ENCODE measurements around the gene ANO7.

ANO7 gene

DNA sequence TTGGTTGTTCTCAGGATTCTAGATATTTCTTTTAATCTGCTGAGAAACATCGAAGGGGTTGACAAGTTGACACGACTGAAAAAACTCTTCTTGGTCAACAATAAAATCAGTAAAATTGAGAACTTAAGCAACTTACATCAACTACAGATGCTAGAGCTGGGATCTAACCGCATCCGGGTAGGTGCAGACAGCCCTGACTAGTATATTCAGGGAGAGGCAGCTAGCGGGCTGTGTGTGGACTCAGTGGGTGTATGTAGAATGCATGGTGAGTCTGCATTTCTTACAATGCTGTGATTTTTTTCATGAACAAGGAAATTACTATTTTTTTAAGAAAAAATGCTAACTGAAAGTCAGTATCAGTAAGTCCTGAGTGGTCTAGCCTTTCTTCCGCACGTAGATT is 28.2 kb upstream of the ANO7 start:
- no peak for TF ChIP-seq ESRRG (CRISPR knock-in tag; IDR thresholded peaks at IDR 0.05)
- no peak for TF ChIP-seq SNAI2 (CRISPR knock-in tag; IDR thresholded peaks at IDR 0.05)
- TF ChIP-seq, protein P1, sequence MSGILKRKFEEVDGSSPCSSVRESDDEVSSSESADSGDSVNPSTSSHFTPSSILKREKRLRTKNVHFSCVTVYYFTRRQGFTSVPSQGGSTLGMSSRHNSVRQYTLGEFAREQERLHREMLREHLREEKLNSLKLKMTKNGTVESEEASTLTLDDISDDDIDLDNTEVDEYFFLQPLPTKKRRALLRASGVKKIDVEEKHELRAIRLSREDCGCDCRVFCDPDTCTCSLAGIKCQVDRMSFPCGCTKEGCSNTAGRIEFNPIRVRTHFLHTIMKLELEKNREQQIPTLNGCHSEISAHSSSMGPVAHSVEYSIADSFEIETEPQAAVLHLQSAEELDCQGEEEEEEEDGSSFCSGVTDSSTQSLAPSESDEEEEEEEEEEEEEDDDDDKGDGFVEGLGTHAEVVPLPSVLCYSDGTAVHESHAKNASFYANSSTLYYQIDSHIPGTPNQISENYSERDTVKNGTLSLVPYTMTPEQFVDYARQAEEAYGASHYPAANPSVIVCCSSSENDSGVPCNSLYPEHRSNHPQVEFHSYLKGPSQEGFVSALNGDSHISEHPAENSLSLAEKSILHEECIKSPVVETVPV (CRISPR knock-in tag; IDR thresholded peaks at IDR 0.05): no peak
- TF ChIP-seq PPARA (CRISPR knock-in tag; IDR thresholded peaks at IDR 0.05; ENCODE audit: borderline replicate concordance): no peak
- TF ChIP-seq ARNTL (CRISPR knock-in tag; IDR thresholded peaks at IDR 0.05; ENCODE audit: borderline replicate concordance, low read depth): no peak
- TF ChIP-seq ZNF8 (CRISPR knock-in tag; IDR thresholded peaks at IDR 0.05): no peak
- TF ChIP-seq POU6F1 (CRISPR knock-in tag; IDR thresholded peaks at IDR 0.05; ENCODE audit: borderline replicate concordance, low read depth): no peak
- no peak for TF ChIP-seq ZFP3 (CRISPR knock-in tag; IDR thresholded peaks at IDR 0.05)
- TF ChIP-seq, protein P2, sequence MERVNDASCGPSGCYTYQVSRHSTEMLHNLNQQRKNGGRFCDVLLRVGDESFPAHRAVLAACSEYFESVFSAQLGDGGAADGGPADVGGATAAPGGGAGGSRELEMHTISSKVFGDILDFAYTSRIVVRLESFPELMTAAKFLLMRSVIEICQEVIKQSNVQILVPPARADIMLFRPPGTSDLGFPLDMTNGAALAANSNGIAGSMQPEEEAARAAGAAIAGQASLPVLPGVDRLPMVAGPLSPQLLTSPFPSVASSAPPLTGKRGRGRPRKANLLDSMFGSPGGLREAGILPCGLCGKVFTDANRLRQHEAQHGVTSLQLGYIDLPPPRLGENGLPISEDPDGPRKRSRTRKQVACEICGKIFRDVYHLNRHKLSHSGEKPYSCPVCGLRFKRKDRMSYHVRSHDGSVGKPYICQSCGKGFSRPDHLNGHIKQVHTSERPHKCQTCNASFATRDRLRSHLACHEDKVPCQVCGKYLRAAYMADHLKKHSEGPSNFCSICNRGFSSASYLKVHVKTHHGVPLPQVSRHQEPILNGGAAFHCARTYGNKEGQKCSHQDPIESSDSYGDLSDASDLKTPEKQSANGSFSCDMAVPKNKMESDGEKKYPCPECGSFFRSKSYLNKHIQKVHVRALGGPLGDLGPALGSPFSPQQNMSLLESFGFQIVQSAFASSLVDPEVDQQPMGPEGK (CRISPR knock-in tag; IDR thresholded peaks at IDR 0.05; ENCODE audit: borderline replicate concordance): no peak
- no peak for TF ChIP-seq ZNF70 (CRISPR knock-in tag; IDR thresholded peaks at IDR 0.05)
- no peak for ATAC-seq

DNA sequence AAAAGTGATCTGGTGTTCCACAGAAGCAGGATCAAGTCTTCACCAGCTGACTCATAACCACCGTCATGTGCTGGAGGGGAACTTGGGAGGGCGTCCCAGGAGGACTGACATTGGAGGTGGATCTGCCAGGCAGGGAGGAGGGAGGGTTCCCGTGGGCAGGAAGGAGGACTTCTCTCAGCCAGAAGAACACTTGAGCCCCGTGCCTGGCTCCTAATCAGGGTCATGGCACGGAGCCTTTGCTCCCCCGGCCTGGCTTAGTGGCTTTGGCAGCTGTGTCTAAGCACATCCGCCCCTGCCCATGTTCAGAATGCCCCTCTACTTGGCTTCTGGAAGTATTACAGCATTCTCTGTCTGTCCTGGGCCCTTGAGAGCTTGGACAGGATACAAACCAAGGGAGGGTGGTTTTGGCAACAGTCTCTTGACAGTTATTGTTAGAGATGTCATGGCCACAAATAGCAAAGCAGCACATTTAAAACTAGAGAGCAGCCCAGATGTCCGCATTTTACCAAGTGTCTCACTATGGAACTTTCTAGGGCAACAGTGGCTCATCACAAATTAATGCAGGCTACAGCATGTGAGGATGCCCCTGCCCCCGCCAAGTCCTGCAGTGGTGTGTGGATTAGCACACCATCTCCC is 26.7 kb upstream of the ANO7 start:
- no peak for TF ChIP-seq RARB (CRISPR knock-in tag; IDR thresholded peaks at IDR 0.05)
- no peak for TF ChIP-seq POU6F1 (CRISPR knock-in tag; IDR thresholded peaks at IDR 0.05; ENCODE audit: borderline replicate concordance, low read depth)
- TF ChIP-seq, protein P2 (CRISPR knock-in tag; IDR thresholded peaks at IDR 0.05; ENCODE audit: borderline replicate concordance): no peak
- ATAC-seq: peak; percentile 56

DNA sequence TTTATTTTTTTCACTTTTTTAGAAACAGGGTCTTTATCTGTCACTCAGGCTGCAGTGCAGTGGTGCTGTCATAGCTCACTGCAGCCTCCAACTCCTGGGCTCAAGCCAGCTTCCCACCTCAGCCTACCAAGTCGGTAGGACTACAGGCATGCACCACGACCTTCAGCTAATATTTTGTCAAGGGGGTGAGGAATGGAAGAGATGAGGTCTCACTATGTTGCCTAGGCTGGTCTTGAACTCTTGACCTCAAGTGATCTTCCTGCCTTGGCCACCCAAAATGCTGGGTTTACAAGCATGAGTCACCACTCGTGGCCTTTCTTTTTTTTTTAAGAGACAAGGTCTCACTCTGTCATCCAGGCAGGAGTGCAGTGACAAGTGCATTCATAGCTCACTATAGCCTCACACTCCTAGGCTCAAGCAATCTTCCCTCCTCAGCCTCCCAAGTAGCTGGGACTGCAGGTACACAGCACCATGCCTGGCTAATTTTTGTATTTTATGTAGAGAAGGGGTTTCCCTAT is 24.8 kb upstream of the ANO7 start:
- no peak for ATAC-seq
- TF ChIP-seq POU6F1 (CRISPR knock-in tag; IDR thresholded peaks at IDR 0.05; ENCODE audit: borderline replicate concordance, low read depth) (no peak), RARB (CRISPR knock-in tag; IDR thresholded peaks at IDR 0.05) (no peak), PPARA (CRISPR knock-in tag; IDR thresholded peaks at IDR 0.05; ENCODE audit: borderline replicate concordance) (no peak), ZFP30 (CRISPR knock-in tag; IDR thresholded peaks at IDR 0.05) (no peak), ISL1 (CRISPR knock-in tag; IDR thresholded peaks at IDR 0.05) (no peak), TCF4 (CRISPR knock-in tag; IDR thresholded peaks at IDR 0.05; ENCODE audit: borderline replicate concordance) (no peak), ZNF8 (CRISPR knock-in tag; IDR thresholded peaks at IDR 0.05) (no peak), SNAI2 (CRISPR knock-in tag; IDR thresholded peaks at IDR 0.05) (no peak), ESRRG (CRISPR knock-in tag; IDR thresholded peaks at IDR 0.05) (no peak), OSR1 (CRISPR knock-in tag; IDR thresholded peaks at IDR 0.05) (no peak), ZNF565 (CRISPR knock-in tag; conservative IDR thresholded peaks at IDR 0.05; ENCODE audit: low read depth) (no peak), TOX (CRISPR knock-in tag; IDR thresholded peaks at IDR 0.05; ENCODE audit: borderline replicate concordance) (no peak), ZFP3 (CRISPR knock-in tag; IDR thresholded peaks at IDR 0.05) (no peak), BACH2 (CRISPR knock-in tag; IDR thresholded peaks at IDR 0.05; ENCODE audit: borderline replicate concordance) (no peak), ARNTL (CRISPR knock-in tag; IDR thresholded peaks at IDR 0.05; ENCODE audit: borderline replicate concordance, low read depth) (no peak)
- TF ChIP-seq, protein P3, sequence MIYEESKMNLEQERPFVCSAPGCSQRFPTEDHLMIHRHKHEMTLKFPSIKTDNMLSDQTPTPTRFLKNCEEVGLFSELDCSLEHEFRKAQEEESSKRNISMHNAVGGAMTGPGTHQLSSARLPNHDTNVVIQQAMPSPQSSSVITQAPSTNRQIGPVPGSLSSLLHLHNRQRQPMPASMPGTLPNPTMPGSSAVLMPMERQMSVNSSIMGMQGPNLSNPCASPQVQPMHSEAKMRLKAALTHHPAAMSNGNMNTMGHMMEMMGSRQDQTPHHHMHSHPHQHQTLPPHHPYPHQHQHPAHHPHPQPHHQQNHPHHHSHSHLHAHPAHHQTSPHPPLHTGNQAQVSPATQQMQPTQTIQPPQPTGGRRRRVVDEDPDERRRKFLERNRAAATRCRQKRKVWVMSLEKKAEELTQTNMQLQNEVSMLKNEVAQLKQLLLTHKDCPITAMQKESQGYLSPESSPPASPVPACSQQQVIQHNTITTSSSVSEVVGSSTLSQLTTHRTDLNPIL (CRISPR knock-in tag; IDR thresholded peaks at IDR 0.05; ENCODE audit: low read depth): no peak
- TF ChIP-seq, protein P4, sequence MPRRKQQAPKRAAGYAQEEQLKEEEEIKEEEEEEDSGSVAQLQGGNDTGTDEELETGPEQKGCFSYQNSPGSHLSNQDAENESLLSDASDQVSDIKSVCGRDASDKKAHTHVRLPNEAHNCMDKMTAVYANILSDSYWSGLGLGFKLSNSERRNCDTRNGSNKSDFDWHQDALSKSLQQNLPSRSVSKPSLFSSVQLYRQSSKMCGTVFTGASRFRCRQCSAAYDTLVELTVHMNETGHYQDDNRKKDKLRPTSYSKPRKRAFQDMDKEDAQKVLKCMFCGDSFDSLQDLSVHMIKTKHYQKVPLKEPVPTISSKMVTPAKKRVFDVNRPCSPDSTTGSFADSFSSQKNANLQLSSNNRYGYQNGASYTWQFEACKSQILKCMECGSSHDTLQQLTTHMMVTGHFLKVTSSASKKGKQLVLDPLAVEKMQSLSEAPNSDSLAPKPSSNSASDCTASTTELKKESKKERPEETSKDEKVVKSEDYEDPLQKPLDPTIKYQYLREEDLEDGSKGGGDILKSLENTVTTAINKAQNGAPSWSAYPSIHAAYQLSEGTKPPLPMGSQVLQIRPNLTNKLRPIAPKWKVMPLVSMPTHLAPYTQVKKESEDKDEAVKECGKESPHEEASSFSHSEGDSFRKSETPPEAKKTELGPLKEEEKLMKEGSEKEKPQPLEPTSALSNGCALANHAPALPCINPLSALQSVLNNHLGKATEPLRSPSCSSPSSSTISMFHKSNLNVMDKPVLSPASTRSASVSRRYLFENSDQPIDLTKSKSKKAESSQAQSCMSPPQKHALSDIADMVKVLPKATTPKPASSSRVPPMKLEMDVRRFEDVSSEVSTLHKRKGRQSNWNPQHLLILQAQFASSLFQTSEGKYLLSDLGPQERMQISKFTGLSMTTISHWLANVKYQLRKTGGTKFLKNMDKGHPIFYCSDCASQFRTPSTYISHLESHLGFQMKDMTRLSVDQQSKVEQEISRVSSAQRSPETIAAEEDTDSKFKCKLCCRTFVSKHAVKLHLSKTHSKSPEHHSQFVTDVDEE (CRISPR knock-in tag; IDR thresholded peaks at IDR 0.05): no peak

Measured in SK-N-SH treated with all-trans-retinoic acid at 6 μM for 48 hours (cell line).